Measurements from ENCODE around the gene RAP1GAP2.

The RAP1GAP2 gene

GRCh38 chr17:2911755-2912111, 115.5 kb downstream of the RAP1GAP2 start:
- DNase-seq = no peak

GRCh38 chr17:2912754-2913153, 116.5 kb downstream of the RAP1GAP2 start:
- peaks cover 27% of the 10 kb centered on the region for H3K4me1 ChIP-seq
- no peak for DNase-seq
- H3K9me3 ChIP-seq = no peaks in the 10 kb centered on the region
- TF ChIP-seq CTCF (IDR thresholded peaks at IDR 0.05; ENCODE audit: low read depth, low read length) = no peak
- H3K4me3 ChIP-seq (ENCODE audit: low read depth, low read length) = no peak overlapping the region
- H3K27me3 ChIP-seq = no peaks in the 10 kb centered on the region
- peaks cover 12% of the 10 kb centered on the region for H3K36me3 ChIP-seq

More at GRCh38 chr17:2911755-2912111, 115.5 kb downstream of the RAP1GAP2 start:
- no peak overlapping the region for H3K4me3 ChIP-seq (ENCODE audit: low read depth, low read length)
- TF ChIP-seq CTCF (IDR thresholded peaks at IDR 0.05; ENCODE audit: low read depth, low read length) = no peak
- no peaks in the 10 kb centered on the region for H3K9me3 ChIP-seq
- no peaks in the 10 kb centered on the region for H3K27me3 ChIP-seq
- H3K36me3 ChIP-seq = peaks cover 19% of the 10 kb centered on the region
- H3K4me1 ChIP-seq = peaks cover 27% of the 10 kb centered on the region

- H3K4me1 ChIP-seq = peaks cover 4% of the 10 kb centered on the region; the same call in 1 of the 2 replicates
- H3K9me3 ChIP-seq = no peaks in the 10 kb centered on the region
- H3K4me3 ChIP-seq (ENCODE audit: low read depth, low read length) = no peak overlapping the region
- no peaks in the 10 kb centered on the region for H3K27me3 ChIP-seq
- H3K36me3 ChIP-seq = peaks cover 4% of the 10 kb centered on the region; the same call in 1 of the 2 replicates
- DNase-seq = no peak
- no peak for TF ChIP-seq CTCF (IDR thresholded peaks at IDR 0.05; ENCODE audit: low read depth, low read length)
Observed at GRCh38 chr17:2916461-2916860, 120.2 kb downstream of the RAP1GAP2 start.

- Histone ChIP-seq H3K9me3 (no peaks in the 10 kb centered on the region), H3K4me3 (ENCODE audit: low read depth, low read length) (no peak overlapping the region)
- TF ChIP-seq CTCF (IDR thresholded peaks at IDR 0.05; ENCODE audit: low read depth, low read length) = no peak
Observed at GRCh38 chr17:2921443-2921842, 125.2 kb downstream of the RAP1GAP2 start.

GRCh38 chr17:2924211-2924610, 128.0 kb downstream of the RAP1GAP2 start:
- no peaks in the 10 kb centered on the region for H3K27me3 ChIP-seq
- peaks cover 35% of the 10 kb centered on the region for H3K4me1 ChIP-seq
- H3K9me3 ChIP-seq = no peaks in the 10 kb centered on the region
- peak; percentile 69 for DNase-seq
- no peak for TF ChIP-seq CTCF (IDR thresholded peaks at IDR 0.05; ENCODE audit: low read depth, low read length)
- no peak overlapping the region for H3K4me3 ChIP-seq (ENCODE audit: low read depth, low read length)
- H3K36me3 ChIP-seq = peaks cover 6% of the 10 kb centered on the region; the same call in 1 of the 2 replicates

More at GRCh38 chr17:2921443-2921842, 125.2 kb downstream of the RAP1GAP2 start:
- peaks cover 17% of the 10 kb centered on the region for H3K4me1 ChIP-seq
- peaks cover 6% of the 10 kb centered on the region; the same call in 1 of the 2 replicates for H3K36me3 ChIP-seq
- DNase-seq = no peak
- no peaks in the 10 kb centered on the region for H3K27me3 ChIP-seq

- peaks cover 42% of the 10 kb centered on the region for H3K4me1 ChIP-seq
- H3K36me3 ChIP-seq = peaks cover 6% of the 10 kb centered on the region; the same call in 1 of the 2 replicates
Observed at GRCh38 chr17:2925011-2925410, 128.8 kb downstream of the RAP1GAP2 start.

More at GRCh38 chr17:2925011-2925410, 128.8 kb downstream of the RAP1GAP2 start:
- Histone ChIP-seq H3K4me3 (ENCODE audit: low read depth, low read length) (no peak overlapping the region), H3K27me3 (no peaks in the 10 kb centered on the region), H3K9me3 (no peaks in the 10 kb centered on the region)
- no peak for TF ChIP-seq CTCF (IDR thresholded peaks at IDR 0.05; ENCODE audit: low read depth, low read length)
- DNase-seq = no peak
